K562 (cell line): ENCODE results near the gene SIM2. TPM values are rescaled to one million over a fixed set of nuclear protein-coding genes. Genes with fewer than 3 reads are reported as not detected.

Experiments
- ATAC-seq: fragments of 200-7000 bp; cut with Tn5 transposase; 3 replicates; pipeline ENCODE4 v1.9.1; 2020; ENCODE audit warnings: moderate library complexity
- BruUV-seq: library from RNA; stranded (reverse); fragments of 400-500 nt; replicated peaks from 2 replicates; lab custom pipeline; 2021; lab: Mats Ljungman, UMichigan
- CTCF ChIA-PET: fragments of 300-600 bp; formaldehyde crosslinking; extraction: SDS; loops from one replicate; lab custom pipeline; 2021; ENCODE audit warnings: low intra/inter-chr PET ratio; lab: Yijun Ruan, JAX
- POLR2A ChIA-PET: fragments of 300-600, 350-650 bp; sonication (Branson Sonifier 250); formaldehyde crosslinking; extraction: SDS; loops from one replicate; lab custom pipeline; 2021; ENCODE audit warnings: antibody characterized with exemption, inconsistent platforms; lab: Yijun Ruan, JAX
- DNase-seq, 4 experiments: peaks; one replicate each; pipeline versions ENCODE4 v3.0.0 to v3.0.0-alpha.2; 2011 to 2018; ENCODE audit warnings: low spot score in 3 of 4, mixed read lengths in 3 of 4; ENCODE audit errors: extremely low read depth in 1 of 4
- FAIRE-seq: peaks from 2 replicates; lab custom pipeline; 2011; peaks lifted over from hg19 to GRCh38; lab: Jason Lieb, UNC
- H2AFZ ChIP-seq: 2 replicates; pipeline ENCODE4 v1.6.0; 2011; ENCODE audit warnings: low read depth, low read length, control low read depth, inconsistent platforms
- H3K27ac ChIP-seq: fragments of 200-600 bp; 3 replicates; pipeline ENCODE4 v1.8.0; 2011; ENCODE audit warnings: low read depth, mild to moderate bottlenecking, control low read depth, inconsistent platforms, low read length, moderate library complexity, mixed read lengths; ENCODE audit errors: extremely low read depth
- H3K27me3 ChIP-seq, 2 experiments: fragments of 300-600 bp in 1 of 2; 2 replicates in 1 of 2; 3 replicates in 1 of 2; pipeline versions ENCODE4 v1.6.0 to v1.8.0; 2011; ENCODE audit warnings: inconsistent platforms in 2 of 2, low read length in 2 of 2, mild to moderate bottlenecking in 1 of 2, mixed read lengths in 1 of 2, moderate library complexity in 1 of 2; ENCODE audit not compliant: control insufficient read depth in 2 of 2, insufficient read depth in 2 of 2
- H3K36me3 ChIP-seq: fragments of 300-600 bp; 3 replicates; pipeline ENCODE4 v1.8.0; 2011; ENCODE audit warnings: mild to moderate bottlenecking, low read length, inconsistent platforms; ENCODE audit not compliant: control insufficient read depth, insufficient read depth
- H3K4me1 ChIP-seq, 2 experiments: fragments of 200-600 bp in 1 of 2; replicated peaks in 1 of 2; 2 replicates in 1 of 2; 3 replicates in 1 of 2; pipeline versions ENCODE4 v1.5.1 to v1.8.0; 2011; ENCODE audit warnings: inconsistent platforms in 2 of 2, low read length in 2 of 2, mild to moderate bottlenecking in 1 of 2, mixed read lengths in 1 of 2, moderate library complexity in 1 of 2; ENCODE audit not compliant: control insufficient read depth in 2 of 2, insufficient read depth in 2 of 2
- H3K4me2 ChIP-seq: 2 replicates; pipeline ENCODE4 v1.6.1; 2011; ENCODE audit warnings: low read length, control low read depth, inconsistent platforms, mixed read lengths; ENCODE audit not compliant: insufficient read depth
- H3K4me3 ChIP-seq: fragments of 200-600 bp; sonication (generic), shearing (Covaris generic); 2 replicates; pipeline ENCODE4 v1.5.1; 2016; ENCODE audit warnings: control low read depth, inconsistent platforms
- H3K79me2 ChIP-seq: fragments of 200-600 bp; 3 replicates; pipeline ENCODE4 v1.8.0; 2011; ENCODE audit warnings: low read length, inconsistent platforms; ENCODE audit not compliant: control insufficient read depth, insufficient read depth
- H3K9ac ChIP-seq, 2 experiments: 2 replicates each; pipeline versions ENCODE4 v1.6.0 to v1.6.1; 2011; ENCODE audit warnings: low read depth in 2 of 2, low read length in 2 of 2, control low read depth in 1 of 2, inconsistent platforms in 1 of 2, mild to moderate bottlenecking in 1 of 2, mixed read lengths in 1 of 2; ENCODE audit not compliant: insufficient read depth in 1 of 2
- H3K9me1 ChIP-seq: one replicate; pipeline ENCODE4 v1.6.0; 2011; ENCODE audit warnings: inconsistent platforms, mild to moderate bottlenecking, low read length, moderate library complexity; ENCODE audit not compliant: control insufficient read depth, insufficient read depth
- H3K9me3 ChIP-seq: replicated peaks from 2 replicates; pipeline ENCODE4 v1.5.1; 2011; ENCODE audit warnings: low read depth, low read length, inconsistent platforms; ENCODE audit not compliant: control insufficient read depth, insufficient read depth
- H4K20me1 ChIP-seq: replicated peaks from 2 replicates; pipeline ENCODE4 v1.6.1; 2011; ENCODE audit warnings: low read length, inconsistent platforms, mixed read lengths; ENCODE audit not compliant: control insufficient read depth, insufficient read depth
- CREBBP ChIP-seq: IDR thresholded peaks from one replicate; pipeline ENCODE4 v1.6.1; 2012; ENCODE audit warnings: low read depth, mild to moderate bottlenecking, control low read depth, inconsistent platforms, low read length
- E2F3 ChIP-seq: fragments of 250-450 bp; sonication (Bioruptor Pico); IDR thresholded peaks from 2 replicates; pipeline ENCODE4 v1.4.0; 2020; ENCODE audit warnings: mild to moderate bottlenecking
- ELK3 ChIP-seq: fragments of 450-650 bp; formaldehyde crosslinking; IDR thresholded peaks from 2 replicates; pipeline ENCODE4 v1.4.0; 2020; ENCODE audit warnings: mild to moderate bottlenecking
- HMG20B ChIP-seq: fragments of 250-450 bp; sonication (Bioruptor Pico); IDR thresholded peaks from 2 replicates; pipeline ENCODE4 v1.5.0; 2021; ENCODE audit warnings: mild to moderate bottlenecking
- HNRNPH1 ChIP-seq: fragments of 200-400 bp; formaldehyde crosslinking; optimal IDR thresholded peaks from 2 replicates; pipeline ENCODE3; 2017; ENCODE audit warnings: low read depth, mild to moderate bottlenecking, low read length, moderate library complexity
- IFI16 ChIP-seq: fragments of 250-450 bp; sonication (Bioruptor Pico); IDR thresholded peaks from 2 replicates; pipeline ENCODE4 v2.1.2; 2022; ENCODE audit warnings: mild to moderate bottlenecking, inconsistent platforms
- KDM5B ChIP-seq: fragments of 200-600 bp; sonication (generic); IDR thresholded peaks from 2 replicates; pipeline ENCODE4 v1.6.1; 2012; ENCODE audit warnings: low read depth, mild to moderate bottlenecking, moderate library complexity, low read length, control low read depth, inconsistent platforms; ENCODE audit not compliant: insufficient replicate concordance
- MED1 ChIP-seq: sonication (generic); formaldehyde crosslinking; IDR thresholded peaks from 2 replicates; pipeline ENCODE4 v1.8.1; 2023; ENCODE audit warnings: missing genetic modification reagents, borderline replicate concordance
- POU5F1 ChIP-seq: fragments of 150-350 bp; IDR thresholded peaks from 2 replicates; pipeline ENCODE4 v1.6.1; 2014; ENCODE audit warnings: borderline replicate concordance, low read length, low read depth, mild to moderate bottlenecking; ENCODE audit not compliant: partially characterized antibody
- STAT6 ChIP-seq: sonication (generic); formaldehyde crosslinking; IDR thresholded peaks from 2 replicates; pipeline ENCODE4 v1.8.1; 2023; ENCODE audit warnings: mild to moderate bottlenecking, missing genetic modification reagents
- ZNF316 ChIP-seq: fragments of 450-650 bp; IDR thresholded peaks from 2 replicates; pipeline ENCODE4 v1.6.1; 2016
- WGBS: fragments of 100-300 bp; shearing (Covaris generic); methylation state at CpG from one replicate; pipeline ENCODE4 v1.1.6; 2016; ENCODE audit warnings: low coverage, mixed read lengths; ENCODE audit not compliant: insufficient coverage; ENCODE audit errors: missing lambda C conversion rate; 5-methylcytosine and 5-hydroxymethylcytosine counted together
- in situ Hi-C: fragments of 300-500 bp; cut with MboI; formaldehyde crosslinking; loops from 4 replicates; pipeline ENCODE4 v1.15.0; 2018; ENCODE audit warnings: inconsistent platforms, mixed read lengths
- intact Hi-C: fragments of 100-400 bp; cut with micrococcal nuclease; formaldehyde crosslinking; loops from 2 replicates; pipeline ENCODE4 v1.14.2; 2022
- polyA plus RNA-seq, 8 experiments: library from polyadenylated mRNA; depleted of rRNA in 4 of 8; stranded (reverse) in 5 of 8; unstranded in 3 of 8; fragments of >200 nt; fragmentation: Nextera tagmentation in 2 of 8; fragmentation: Illumina TruSeq in 1 of 8; extraction: Ambion mirVana in 2 of 8; extraction: Trizol in 1 of 8; gene quantifications; 2 replicates each; pipeline versions ENCODE4 v1.2.1 to v1.2.3, GENCODE V29; 2011 to 2014; ENCODE audit warnings: inconsistent platforms in 1 of 8, missing spikeins in 1 of 8
- total RNA-seq, 7 experiments: library from RNA; depleted of rRNA in 6 of 7; stranded (reverse); fragments of >200 nt in 6 of 7; fragmentation: Illumina TruSeq in 2 of 7; extraction: Trizol in 2 of 7; gene quantifications; 2 replicates each; pipeline versions ENCODE4 v1.2.1 to v1.2.3, GENCODE V29; 2011 to 2021; ENCODE audit warnings: low replicate concordance in 1 of 7

SIM2 gene
- total and polyA plus RNA-seq, 9 of the 15 experiments (the other 6 are each of a cell fraction or from before 2014, with no cell fraction given): 0.07 to 0.11 (median 0.08) TPM; not detected in 6

DNA sequence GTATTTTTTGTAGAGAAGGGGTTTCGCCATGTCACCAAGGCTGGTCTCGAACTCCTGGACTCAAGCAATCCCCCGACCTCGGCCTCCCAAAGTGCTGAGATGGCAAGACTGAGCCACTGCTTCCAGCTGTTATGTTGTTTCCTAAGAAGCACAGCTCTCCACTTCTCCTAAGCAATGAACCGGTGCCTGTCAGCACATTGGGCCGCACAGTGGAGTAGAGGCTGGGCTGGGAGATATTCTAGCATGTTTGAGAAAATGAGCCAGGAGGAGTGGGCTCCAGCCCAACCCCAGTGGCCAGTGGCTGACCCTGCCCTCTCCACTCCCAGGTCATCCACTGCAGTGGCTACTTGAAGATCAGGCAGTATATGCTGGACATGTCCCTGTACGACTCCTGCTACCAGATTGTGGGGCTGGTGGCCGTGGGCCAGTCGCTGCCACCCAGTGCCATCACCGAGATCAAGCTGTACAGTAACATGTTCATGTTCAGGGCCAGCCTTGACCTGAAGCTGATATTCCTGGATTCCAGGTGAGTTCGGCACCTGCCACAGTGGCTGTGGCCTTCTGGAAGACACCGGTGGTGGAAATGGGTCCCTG is 27.0 kb downstream of the SIM2 start:
- H3K4me1 ChIP-seq: peaks cover 0 to 5% of the 10 kb centered on the region in 2 experiments; a peak in 3 of 5 replicates
- ChIA-PET CTCF (interaction anchor here (0.5 kb wide), 1 partner anchor 900 kb away, joined by 5 read pairs; no protein-coding TSS in a partner anchor), POLR2A (interaction anchor here (1.0 kb wide), 1 partner anchor 11 kb away, joined by 3 read pairs; no protein-coding TSS in a partner anchor)
- no peak overlapping the region for H3K9ac ChIP-seq
- H3K27me3 ChIP-seq: peaks cover 63 to 78% of the 10 kb centered on the region in 2 experiments
- intact Hi-C loops (no loop called here), in situ Hi-C loops (no loop called here)
- FAIRE-seq (no peak), ATAC-seq (no peak), DNase-seq (no peak)
- H4K20me1 ChIP-seq: 0 out of 2 replicates have a peak, but pooled peaks cover 9% of the 10 kb centered on the region
- H3K79me2 ChIP-seq: no peaks in the 10 kb centered on the region
- no peaks in the 10 kb centered on the region for H3K36me3 ChIP-seq
- H2AFZ ChIP-seq: no peak overlapping the region
- no peaks in the 10 kb centered on the region for H3K9me3 ChIP-seq
- WGBS: 5% methylated on average over 12 of the region's 12 CpGs
- no peak overlapping the region for H3K4me3 ChIP-seq
- no TSS peak for BruUV-seq
- no peak for TF ChIP-seq POU5F1
- TF ChIP-seq ZNF316: 0 out of 2 replicates have a peak, but pooled peaks have one; percentile 34
- H3K4me2 ChIP-seq: no peak overlapping the region
- no peaks in the 10 kb centered on the region for H3K9me1 ChIP-seq
- no peak overlapping the region for H3K27ac ChIP-seq

- peak; percentile 55 for ATAC-seq
- ChIA-PET POLR2A (interaction anchor here (1.4 kb wide), 1 partner anchor 13 kb away, joined by 6 read pairs; no protein-coding TSS in a partner anchor), CTCF (interaction anchor here (0.6 kb wide), 1 partner anchor 32 kb away, joined by 3 read pairs; no protein-coding TSS in a partner anchor)
- peaks cover 68 to 78% of the 10 kb centered on the region in 2 experiments for H3K27me3 ChIP-seq
- no peak overlapping the region for H2AFZ ChIP-seq
- H3K36me3 ChIP-seq: no peaks in the 10 kb centered on the region
- H3K79me2 ChIP-seq: no peaks in the 10 kb centered on the region
- H4K20me1 ChIP-seq: 0 out of 2 replicates have a peak, but pooled peaks cover 11% of the 10 kb centered on the region
- no peak overlapping the region for H3K4me2 ChIP-seq
- in situ Hi-C loops (no loop called here), intact Hi-C loops (no loop called here)
- WGBS: 17% methylated on average over 6 of the region's 6 CpGs
- DNase-seq: peak in 1 of 4 experiments; percentile 18
- H3K4me1 ChIP-seq: peaks cover 0 to 3% of the 10 kb centered on the region in 2 experiments; a peak in 1 of 5 replicates
- H3K9me1 ChIP-seq: no peaks in the 10 kb centered on the region
- no TSS peak for BruUV-seq
- no peaks in the 10 kb centered on the region for H3K9me3 ChIP-seq
- no peak overlapping the region for H3K27ac ChIP-seq
- H3K4me3 ChIP-seq: no peak overlapping the region
- H3K9ac ChIP-seq: no peak overlapping the region
- FAIRE-seq: no peak
- TF ChIP-seq E2F3: no peak
- no peak for TF ChIP-seq CREBBP
- TF ChIP-seq KDM5B: no peak
- TF ChIP-seq STAT6 (CRISPR knock-in tag): no peak
- no peak for TF ChIP-seq HMG20B
- TF ChIP-seq MED1 (CRISPR knock-in tag): no peak
- no peak for TF ChIP-seq IFI16 (CRISPR knock-in tag)
- no peak for TF ChIP-seq ELK3 (CRISPR knock-in tag)
- no peak for TF ChIP-seq HNRNPH1
These were observed 29.0 kb downstream of the SIM2 start for GRCh38 chr21:36727866-36728265.
